ENCODE results near the gene ZDHHC14.

The ZDHHC14 gene

DNA sequence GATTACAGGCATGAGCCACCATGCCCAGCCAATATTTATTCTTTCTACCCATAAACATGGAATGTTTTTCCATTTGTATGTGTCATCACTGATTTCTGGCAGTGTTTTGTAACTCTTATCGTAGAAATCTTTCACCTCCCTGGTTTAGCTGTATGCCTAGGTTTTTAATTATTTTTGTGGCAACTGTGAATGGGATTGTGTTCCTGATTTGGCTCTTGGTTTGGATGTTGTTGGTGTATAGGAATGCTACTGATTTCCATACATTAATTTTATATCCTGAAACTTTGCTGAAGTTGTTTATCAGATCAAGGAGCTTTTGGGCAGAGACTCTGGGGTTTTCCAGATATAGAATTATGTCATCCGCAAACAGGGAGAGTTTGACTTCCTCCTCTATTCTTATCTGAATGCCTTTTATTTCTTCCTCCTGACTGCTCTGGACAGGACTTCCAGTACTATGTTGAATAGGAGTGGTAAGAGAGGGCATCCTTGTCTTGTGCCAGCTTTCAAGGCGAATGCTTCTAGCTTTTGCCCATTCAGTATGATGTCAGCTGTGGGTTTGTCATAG lies 198.6 kb downstream of the ZDHHC14 start:
- no peak for DNase-seq (ENCODE audit: low read depth)

DNA sequence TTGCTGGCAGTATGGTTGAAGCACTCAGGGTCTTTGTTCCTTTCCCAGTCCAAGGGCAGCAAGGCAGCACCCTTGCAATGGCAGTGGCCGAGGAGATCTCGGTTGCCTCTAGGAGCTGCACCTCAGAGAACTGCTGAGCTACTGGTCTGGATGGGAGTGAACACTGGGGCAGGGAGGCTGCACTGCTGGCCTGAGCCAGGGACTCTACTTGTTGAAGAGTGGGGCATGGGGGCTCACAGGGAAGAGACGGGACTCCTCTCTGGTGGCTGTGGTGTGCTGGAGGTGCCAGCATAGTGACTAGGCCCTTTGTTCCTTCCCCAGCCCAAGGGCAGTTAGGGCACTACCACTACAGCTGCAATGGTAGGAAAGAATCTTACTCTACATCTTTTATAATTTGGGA lies 203.0 kb downstream of the ZDHHC14 start:
- DNase-seq (ENCODE audit: low read depth), result no peak
- TF ChIP-seq POLR2A (IDR thresholded peaks at IDR 0.05; ENCODE audit: extremely low read depth, insufficient read length) (no peak), MYC (IDR thresholded peaks at IDR 0.05; ENCODE audit: low read depth, low read length) (no peak)
- TF ChIP-seq, protein P1, sequence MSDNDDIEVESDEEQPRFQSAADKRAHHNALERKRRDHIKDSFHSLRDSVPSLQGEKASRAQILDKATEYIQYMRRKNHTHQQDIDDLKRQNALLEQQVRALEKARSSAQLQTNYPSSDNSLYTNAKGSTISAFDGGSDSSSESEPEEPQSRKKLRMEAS (IDR thresholded peaks at IDR 0.05; ENCODE audit: low read depth, low read length), result no peak
- TF ChIP-seq, protein P2, sequence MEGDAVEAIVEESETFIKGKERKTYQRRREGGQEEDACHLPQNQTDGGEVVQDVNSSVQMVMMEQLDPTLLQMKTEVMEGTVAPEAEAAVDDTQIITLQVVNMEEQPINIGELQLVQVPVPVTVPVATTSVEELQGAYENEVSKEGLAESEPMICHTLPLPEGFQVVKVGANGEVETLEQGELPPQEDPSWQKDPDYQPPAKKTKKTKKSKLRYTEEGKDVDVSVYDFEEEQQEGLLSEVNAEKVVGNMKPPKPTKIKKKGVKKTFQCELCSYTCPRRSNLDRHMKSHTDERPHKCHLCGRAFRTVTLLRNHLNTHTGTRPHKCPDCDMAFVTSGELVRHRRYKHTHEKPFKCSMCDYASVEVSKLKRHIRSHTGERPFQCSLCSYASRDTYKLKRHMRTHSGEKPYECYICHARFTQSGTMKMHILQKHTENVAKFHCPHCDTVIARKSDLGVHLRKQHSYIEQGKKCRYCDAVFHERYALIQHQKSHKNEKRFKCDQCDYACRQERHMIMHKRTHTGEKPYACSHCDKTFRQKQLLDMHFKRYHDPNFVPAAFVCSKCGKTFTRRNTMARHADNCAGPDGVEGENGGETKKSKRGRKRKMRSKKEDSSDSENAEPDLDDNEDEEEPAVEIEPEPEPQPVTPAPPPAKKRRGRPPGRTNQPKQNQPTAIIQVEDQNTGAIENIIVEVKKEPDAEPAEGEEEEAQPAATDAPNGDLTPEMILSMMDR (IDR thresholded peaks at IDR 0.05; ENCODE audit: low read depth, low read length), result no peak
- no peak overlapping the region for H3K4me3 ChIP-seq (ENCODE audit: low read depth, low read length)

More for the DNA sequence above, 198.6 kb downstream of the ZDHHC14 start:
- no peak overlapping the region for H3K4me3 ChIP-seq (ENCODE audit: low read depth, low read length)
- no peak for TF ChIP-seq MYC (IDR thresholded peaks at IDR 0.05; ENCODE audit: low read depth, low read length)
- TF ChIP-seq, protein P1 (IDR thresholded peaks at IDR 0.05; ENCODE audit: low read depth, low read length), result no peak
- TF ChIP-seq, protein P2 (IDR thresholded peaks at IDR 0.05; ENCODE audit: low read depth, low read length), result no peak
- no peak for TF ChIP-seq POLR2A (IDR thresholded peaks at IDR 0.05; ENCODE audit: extremely low read depth, insufficient read length)

DNA sequence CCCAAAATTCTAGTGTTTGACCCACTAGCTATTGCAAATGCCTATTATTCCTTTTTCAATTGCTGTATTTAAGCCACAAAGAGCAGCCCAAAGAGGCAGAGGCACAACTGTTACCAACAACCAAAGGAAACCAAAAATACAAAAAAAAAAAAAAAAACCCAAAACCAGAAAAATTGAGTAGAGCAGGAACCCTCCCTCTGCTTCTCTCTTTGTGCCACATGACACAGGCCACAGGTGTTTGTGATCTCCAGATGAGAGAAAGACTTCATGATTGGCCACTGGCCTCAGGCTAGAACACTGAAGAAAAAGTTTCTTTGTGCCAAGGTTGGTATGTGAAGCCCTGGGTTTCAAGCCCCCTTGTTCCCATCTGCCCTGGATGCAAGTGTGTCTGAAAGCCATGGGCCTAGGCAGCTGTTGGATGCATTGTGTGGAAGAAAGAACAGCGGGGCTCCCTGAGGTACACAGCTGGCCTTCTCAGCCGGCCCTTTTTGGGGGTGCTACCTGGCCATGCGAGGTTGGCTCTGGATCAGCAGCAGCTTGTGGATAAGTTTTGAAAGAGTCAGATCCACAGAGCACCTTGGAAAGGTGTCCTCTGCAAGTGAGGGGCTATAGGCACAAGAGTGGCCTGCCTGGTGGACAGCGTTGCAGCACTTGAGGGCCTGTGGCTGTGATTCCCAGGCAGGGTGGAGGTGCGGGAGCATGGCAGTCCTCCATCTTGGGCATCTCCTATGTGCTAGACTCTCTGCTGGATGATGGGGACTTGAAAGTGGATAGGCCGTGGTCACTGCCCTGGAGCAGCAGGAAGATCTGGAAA lies 204.5 kb downstream of the ZDHHC14 start:
- DNase-seq (ENCODE audit: low read depth), result no peak
- TF ChIP-seq, protein P2 (IDR thresholded peaks at IDR 0.05; ENCODE audit: low read depth, low read length), result no peak
- no peak for TF ChIP-seq MYC (IDR thresholded peaks at IDR 0.05; ENCODE audit: low read depth, low read length)
- no peak for TF ChIP-seq POLR2A (IDR thresholded peaks at IDR 0.05; ENCODE audit: extremely low read depth, insufficient read length)
- TF ChIP-seq, protein P1 (IDR thresholded peaks at IDR 0.05; ENCODE audit: low read depth, low read length), result no peak
- no peak overlapping the region for H3K4me3 ChIP-seq (ENCODE audit: low read depth, low read length)

DNA sequence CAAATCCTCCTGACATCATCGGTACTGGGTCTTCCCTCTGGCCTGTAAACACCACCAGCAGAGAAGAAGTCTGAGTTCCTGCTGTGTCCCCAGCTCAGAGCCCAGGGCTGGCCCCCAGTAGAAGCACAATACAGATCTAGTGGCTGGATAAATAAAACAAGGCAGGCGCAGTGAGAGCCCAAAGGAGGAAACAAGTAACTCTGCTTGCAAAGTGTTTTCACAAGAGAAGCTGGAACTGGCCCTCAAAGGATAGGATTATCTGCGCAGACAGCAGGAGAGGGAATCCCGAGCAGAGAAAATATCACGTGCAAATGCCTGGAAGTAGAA lies 205.1 kb downstream of the ZDHHC14 start:
- no peak for DNase-seq (ENCODE audit: low read depth)
- H3K4me3 ChIP-seq (ENCODE audit: low read depth, low read length), result no peak overlapping the region
- TF ChIP-seq POLR2A (IDR thresholded peaks at IDR 0.05; ENCODE audit: extremely low read depth, insufficient read length) (no peak), MYC (IDR thresholded peaks at IDR 0.05; ENCODE audit: low read depth, low read length) (no peak)
- TF ChIP-seq, protein P1 (IDR thresholded peaks at IDR 0.05; ENCODE audit: low read depth, low read length), result no peak
- TF ChIP-seq, protein P2 (IDR thresholded peaks at IDR 0.05; ENCODE audit: low read depth, low read length), result no peak

DNA sequence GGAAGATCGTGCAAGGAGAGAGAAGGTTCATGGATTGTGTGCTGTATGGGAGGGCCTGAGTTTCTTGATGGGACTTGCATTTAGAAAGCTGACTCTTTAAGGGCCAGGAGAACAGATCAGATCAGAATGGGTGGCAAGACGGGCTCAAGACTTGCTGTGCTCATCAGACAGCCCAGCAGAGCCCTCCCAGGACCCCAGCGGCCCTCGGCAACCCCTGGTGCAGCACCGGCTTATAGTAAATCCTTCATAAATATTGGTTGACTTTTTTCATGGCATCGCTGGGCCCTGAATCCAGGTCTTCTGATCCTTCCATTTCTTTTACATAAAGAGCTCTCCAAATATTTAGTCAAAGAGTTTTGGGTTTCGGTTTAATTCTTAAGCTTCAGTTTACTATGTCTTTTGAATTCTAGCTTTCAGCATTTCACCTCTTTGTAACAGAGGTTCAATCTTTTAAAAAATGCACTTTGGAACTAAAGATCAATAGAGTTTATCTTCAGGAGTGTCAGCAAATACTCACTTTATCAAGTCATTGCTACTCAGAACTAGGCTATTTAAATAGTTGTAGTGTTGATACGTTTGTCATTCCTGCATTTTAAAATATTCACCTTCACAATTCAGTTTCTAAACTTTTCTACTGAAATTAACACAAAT lies 205.6 kb downstream of the ZDHHC14 start:
- TF ChIP-seq MYC (IDR thresholded peaks at IDR 0.05; ENCODE audit: low read depth, low read length) (no peak), POLR2A (IDR thresholded peaks at IDR 0.05; ENCODE audit: extremely low read depth, insufficient read length) (no peak)
- TF ChIP-seq, protein P1 (IDR thresholded peaks at IDR 0.05; ENCODE audit: low read depth, low read length), result no peak
- TF ChIP-seq, protein P2 (IDR thresholded peaks at IDR 0.05; ENCODE audit: low read depth, low read length), result no peak
- DNase-seq (ENCODE audit: low read depth), result no peak
- H3K4me3 ChIP-seq (ENCODE audit: low read depth, low read length), result no peak overlapping the region

All from NB4 (cell line).